H1 (cell line): ENCODE results near the gene PRPF6. TPM values are rescaled to one million over a fixed set of nuclear protein-coding genes. Genes with fewer than 3 reads are reported as not detected.

Experiments used
- BRCA1 ChIP-seq: IDR thresholded peaks from 2 replicates; pipeline ENCODE4 v1.6.1; 2012; ENCODE audit warnings: low read depth, low read length, improper control_type of control experiment
- RBBP5 ChIP-seq: IDR thresholded peaks from 2 replicates; pipeline ENCODE4 v1.7.1; 2012; ENCODE audit warnings: low read depth, mild to moderate bottlenecking, inconsistent platforms, low read length, moderate library complexity, borderline replicate concordance
- polyA plus RNA-seq, 7 experiments: library from polyadenylated mRNA; depleted of rRNA in 3 of 7; stranded (reverse) in 5 of 7; unstranded in 2 of 7; fragments of >200 nt in 5 of 7; fragments of 200-250 nt in 2 of 7; gene quantifications; 1 replicate in 5 of 7; 2 replicates in 1 of 7; 4 replicates in 1 of 7; pipeline versions ENCODE4 v1.2.1 to v1.2.3, GENCODE V29; 2011 to 2013; ENCODE audit warnings: missing spikeins in 2 of 7, mixed read lengths in 2 of 7
- total RNA-seq: library from RNA; stranded (reverse); fragmentation: NEBNext Ultra II Directional; extraction: Animal tissue kit (Norgen Biotek cat#: 25700); gene quantifications from 2 replicates; pipeline ENCODE4 v1.2.1, GENCODE V29; 2021

PRPF6 gene
- total and polyA plus RNA-seq, 2 of the 8 experiments (the other 6 are each of a cell fraction or from before 2014, with no cell fraction given): 27.9 to 76.9 TPM

DNA sequence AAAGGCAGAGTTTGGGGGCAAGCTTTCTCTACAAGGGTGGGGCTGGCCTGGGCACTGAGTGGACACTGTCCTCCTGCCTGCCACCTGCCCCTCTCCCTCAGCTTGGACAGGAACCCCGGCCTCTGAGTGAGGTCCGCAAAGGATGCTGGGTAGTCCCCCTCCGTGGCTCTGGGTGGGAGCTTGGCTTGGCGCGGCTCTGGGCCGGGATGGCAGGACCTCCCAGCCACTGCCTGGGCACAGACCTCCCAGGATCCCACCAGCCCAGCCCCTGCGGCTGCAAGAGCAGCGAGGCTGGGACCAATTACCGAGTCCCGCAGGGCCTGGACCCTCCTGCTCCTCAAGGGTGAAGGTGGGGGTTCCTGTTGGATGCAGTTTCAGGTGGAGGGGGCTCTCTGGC, 71.4 kb downstream of the PRPF6 start (continued):
- TF ChIP-seq RBBP5 (no peak), BRCA1 (no peak)
